GM12874 (cell line): ENCODE measurements around the gene CCDC112.

ENCODE experiments used
- CTCF ChIP-seq: IDR thresholded peaks from 2 replicates; pipeline ENCODE4 v1.5.1; 2011; ENCODE audit warnings: low read depth, mild to moderate bottlenecking, control low read depth, low read length, moderate library complexity; ENCODE audit not compliant: insufficient read depth

Gene CCDC112

DNA sequence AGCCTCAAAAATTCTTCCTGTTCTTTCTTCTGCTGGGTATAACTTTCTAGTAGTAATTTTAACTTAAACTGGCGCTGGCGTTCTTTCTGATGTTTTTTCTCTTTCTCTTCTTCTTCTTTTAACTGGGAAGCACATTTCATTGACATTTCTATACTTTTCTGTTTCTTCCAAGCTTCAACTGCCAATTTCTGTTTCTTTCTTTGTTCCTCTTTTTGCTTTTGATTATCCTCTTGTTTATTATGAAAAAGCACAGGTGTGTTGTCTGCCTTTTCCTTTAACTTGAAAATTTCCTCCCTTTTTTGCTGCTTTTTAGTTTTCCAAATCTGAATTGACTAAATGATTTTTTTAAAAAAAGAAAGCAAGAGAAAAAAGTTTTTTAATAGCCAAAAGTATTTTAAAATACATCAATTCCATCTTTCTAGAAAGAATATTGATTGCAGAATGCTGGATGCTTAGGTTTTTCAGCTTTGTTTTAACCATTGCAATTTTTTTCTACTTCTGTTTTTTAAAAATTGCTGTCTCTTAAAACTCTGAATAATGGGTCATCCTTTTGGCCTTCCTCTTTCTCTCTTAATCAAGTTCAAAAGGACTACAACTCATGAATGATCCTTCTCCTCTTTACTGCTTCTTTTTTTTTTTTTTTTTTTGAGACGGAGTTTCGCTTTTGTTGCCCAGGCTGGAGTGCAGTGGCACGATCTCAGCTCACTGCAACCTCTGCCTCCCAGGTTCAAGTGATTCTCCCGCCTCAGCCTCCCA is 25.0 kb downstream of the CCDC112 start:
- no peak for TF ChIP-seq CTCF

- no peak for TF ChIP-seq CTCF
These were observed 28.8 kb downstream of the CCDC112 start for GRCh38 chr5:115267617-115268016.

DNA sequence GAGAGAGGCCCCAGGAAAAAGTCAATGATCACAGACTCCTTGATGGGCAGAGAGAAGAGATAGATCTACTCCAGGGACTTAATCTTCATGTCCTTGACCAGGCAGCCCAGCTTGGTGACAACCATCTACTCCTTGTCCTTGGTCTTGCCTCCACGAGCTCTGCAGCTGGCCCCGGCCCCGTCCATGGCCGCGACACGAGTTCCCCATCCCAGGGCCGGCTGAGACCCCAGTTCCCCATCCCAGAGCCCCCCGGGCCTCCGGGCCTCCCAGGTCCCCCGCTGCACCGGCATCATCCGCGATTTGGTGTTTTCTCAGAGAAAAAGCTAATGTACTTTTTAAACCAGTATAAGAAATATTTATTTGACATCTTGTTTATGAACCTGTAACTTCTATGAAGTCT is 31.2 kb downstream of the CCDC112 start:
- no peak for TF ChIP-seq CTCF

GRCh38 chr5:115264786-115265185 is 31.7 kb downstream of the CCDC112 start:
- no peak for TF ChIP-seq CTCF

GRCh38 chr5:115263078-115263380 is 33.4 kb downstream of the CCDC112 start:
- no peak for TF ChIP-seq CTCF

DNA sequence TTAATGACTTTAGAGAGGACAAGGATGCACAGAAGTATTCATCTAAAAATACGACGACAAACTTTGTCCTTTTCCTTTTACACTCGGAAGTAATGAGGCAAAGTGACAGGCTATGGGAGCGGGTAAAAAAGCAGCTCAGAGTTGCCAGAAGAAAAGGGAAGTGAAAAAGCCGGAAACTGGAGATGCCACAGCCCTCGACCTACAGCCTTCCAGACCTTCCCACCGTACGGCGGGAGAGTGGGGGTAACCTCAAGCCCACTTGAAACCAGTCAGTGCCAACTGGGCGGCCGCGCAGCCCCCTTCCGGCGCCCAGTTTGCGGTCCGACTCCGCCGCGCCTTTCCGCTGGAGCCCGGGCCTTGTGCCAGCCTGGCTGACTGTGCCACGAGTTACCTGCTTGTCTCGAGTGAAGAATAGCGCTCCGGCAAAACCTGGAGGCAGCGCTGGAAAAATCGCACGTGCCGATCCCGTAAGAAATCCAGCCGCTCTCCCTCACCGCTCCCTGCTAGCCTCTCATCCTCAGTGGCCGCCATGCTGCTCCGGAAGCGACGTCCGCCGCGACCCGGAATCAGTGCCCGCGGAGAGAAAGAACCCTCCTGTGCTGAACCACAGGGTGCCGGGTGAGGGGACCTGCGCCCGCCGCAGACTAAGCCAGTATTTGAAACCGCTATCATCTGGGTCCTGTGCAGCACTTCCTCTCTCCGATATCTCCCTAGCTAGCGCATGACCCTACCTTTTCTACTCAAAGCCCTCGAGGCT is 34.0 kb downstream of the CCDC112 start, which contains the start of gene PGGT1B:
Gene PGGT1B (minus strand): TSS at position 557 of the 757 bp plus-strand sequence. CDS start 26 bp downstream, at position 531.
- no peak for TF ChIP-seq CTCF

- no peak for TF ChIP-seq CTCF
These were observed 34.5 kb downstream of the CCDC112 start for GRCh38 chr5:115262011-115262320.
